ENCODE measurements around the gene SAA2.

DNA sequence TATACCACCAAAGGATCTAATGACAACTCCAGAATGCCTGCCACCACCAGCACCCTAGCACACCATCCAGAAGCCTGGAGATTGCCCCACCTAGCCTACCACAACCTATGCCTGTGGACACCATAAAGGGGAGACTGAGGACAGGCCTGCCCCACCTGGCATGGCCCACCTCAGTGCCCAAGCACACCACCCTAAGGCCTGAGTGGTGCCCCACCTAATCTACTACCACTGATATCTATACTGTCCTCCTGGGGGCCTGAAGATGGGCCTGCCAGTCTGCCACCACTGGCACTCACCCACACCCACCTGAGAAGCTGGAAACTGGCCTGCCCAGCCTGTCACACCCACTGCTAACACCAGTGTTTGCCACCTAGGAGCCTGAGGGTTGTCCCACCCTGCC lies 43.7 kb downstream of the SAA2 start:
- TF ChIP-seq, protein P1, sequence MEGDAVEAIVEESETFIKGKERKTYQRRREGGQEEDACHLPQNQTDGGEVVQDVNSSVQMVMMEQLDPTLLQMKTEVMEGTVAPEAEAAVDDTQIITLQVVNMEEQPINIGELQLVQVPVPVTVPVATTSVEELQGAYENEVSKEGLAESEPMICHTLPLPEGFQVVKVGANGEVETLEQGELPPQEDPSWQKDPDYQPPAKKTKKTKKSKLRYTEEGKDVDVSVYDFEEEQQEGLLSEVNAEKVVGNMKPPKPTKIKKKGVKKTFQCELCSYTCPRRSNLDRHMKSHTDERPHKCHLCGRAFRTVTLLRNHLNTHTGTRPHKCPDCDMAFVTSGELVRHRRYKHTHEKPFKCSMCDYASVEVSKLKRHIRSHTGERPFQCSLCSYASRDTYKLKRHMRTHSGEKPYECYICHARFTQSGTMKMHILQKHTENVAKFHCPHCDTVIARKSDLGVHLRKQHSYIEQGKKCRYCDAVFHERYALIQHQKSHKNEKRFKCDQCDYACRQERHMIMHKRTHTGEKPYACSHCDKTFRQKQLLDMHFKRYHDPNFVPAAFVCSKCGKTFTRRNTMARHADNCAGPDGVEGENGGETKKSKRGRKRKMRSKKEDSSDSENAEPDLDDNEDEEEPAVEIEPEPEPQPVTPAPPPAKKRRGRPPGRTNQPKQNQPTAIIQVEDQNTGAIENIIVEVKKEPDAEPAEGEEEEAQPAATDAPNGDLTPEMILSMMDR (conservative IDR thresholded peaks at IDR 0.05; ENCODE audit: low read depth, low read length): no peak
- no peak for TF ChIP-seq EZH2 (IDR thresholded peaks at IDR 0.05; ENCODE audit: borderline replicate concordance, low read depth, low read length, poor library complexity, severe bottlenecking)

All from A673 (cell line).